ENCODE results near the gene GRID2. TPM values are rescaled to one million over a fixed set of nuclear protein-coding genes. Genes with fewer than 3 reads are reported as not detected.

Gene GRID2
- total and polyA plus RNA-seq, 12 donors: 0.01 to 0.07 (median 0.07) TPM; not detected in 9

GRCh38 chr4:93063325-93063724 is 759.6 kb downstream of the GRID2 start:
- ATAC-seq (no peak), DNase-seq (no peak)
- no peak for TF ChIP-seq CTCF (IDR thresholded peaks at IDR 0.05)
- H3K27ac ChIP-seq: no peak overlapping the region
- no peak overlapping the region for H3K4me3 ChIP-seq
- intact Hi-C loops (cut with DNase I): no loop called here
- no peaks in the 10 kb centered on the region for H3K36me3 ChIP-seq
- H3K9me3 ChIP-seq: no peaks in the 10 kb centered on the region
- no peaks in the 10 kb centered on the region for H3K4me1 ChIP-seq
- no peaks in the 10 kb centered on the region for H3K27me3 ChIP-seq

GRCh38 chr4:93065790-93066189 is 762.0 kb downstream of the GRID2 start:
- intact Hi-C loops (cut with DNase I): no loop called here
- H3K36me3 ChIP-seq: no peaks in the 10 kb centered on the region
- H3K4me1 ChIP-seq: no peaks in the 10 kb centered on the region
- no peak for ATAC-seq
- no peak overlapping the region for H3K27ac ChIP-seq
- H3K27me3 ChIP-seq: no peaks in the 10 kb centered on the region
- DNase-seq: no peak
- TF ChIP-seq CTCF (IDR thresholded peaks at IDR 0.05): no peak
- H3K9me3 ChIP-seq: no peaks in the 10 kb centered on the region
- no peak overlapping the region for H3K4me3 ChIP-seq
- WGBS, 2 donors: 82 to 95% methylated on average over 2 of the region's 2 CpGs

GRCh38 chr4:93066749-93067148 is 763.0 kb downstream of the GRID2 start:
- Histone ChIP-seq H3K9me3 (no peaks in the 10 kb centered on the region), H3K4me3 (no peak overlapping the region), H3K27me3 (no peaks in the 10 kb centered on the region), H3K4me1 (no peaks in the 10 kb centered on the region), H3K27ac (no peak overlapping the region), H3K36me3 (no peaks in the 10 kb centered on the region)
- no peak for DNase-seq
- intact Hi-C loops (cut with DNase I): no loop called here
- TF ChIP-seq CTCF (IDR thresholded peaks at IDR 0.05): no peak
- 85 to 92% methylated on average over 1 of the region's 1 CpG for WGBS, 2 donors
- ATAC-seq: no peak

- intact Hi-C loops (cut with DNase I): no loop called here
- Histone ChIP-seq H3K36me3 (no peaks in the 10 kb centered on the region), H3K4me3 (no peak overlapping the region), H3K27ac (no peak overlapping the region), H3K4me1 (no peaks in the 10 kb centered on the region), H3K27me3 (no peaks in the 10 kb centered on the region), H3K9me3 (no peaks in the 10 kb centered on the region)
- TF ChIP-seq CTCF (IDR thresholded peaks at IDR 0.05): no peak
- ATAC-seq: no peak
- no peak for DNase-seq
These were observed 768.5 kb downstream of the GRID2 start for GRCh38 chr4:93072292-93072691.

- H3K4me3 ChIP-seq: no peak overlapping the region
- 72 to 76% methylated on average over 2 of the region's 2 CpGs for WGBS, 2 donors
- no peaks in the 10 kb centered on the region for H3K36me3 ChIP-seq
- ATAC-seq (no peak), DNase-seq (no peak)
- H3K27ac ChIP-seq: no peak overlapping the region
- no peaks in the 10 kb centered on the region for H3K27me3 ChIP-seq
- H3K9me3 ChIP-seq: no peaks in the 10 kb centered on the region
- no peak for TF ChIP-seq CTCF (IDR thresholded peaks at IDR 0.05)
- no peaks in the 10 kb centered on the region for H3K4me1 ChIP-seq
- intact Hi-C loops (cut with DNase I): no loop called here
These were observed 776.5 kb downstream of the GRID2 start for GRCh38 chr4:93080316-93080715.

All from heart right ventricle (tissue), 16 donors.